Stromal cell of bone marrow (primary cell): ENCODE data around the gene TAF15.
A peak's percentile ranks its signal among the peaks of the same experiment; 100 is the strongest.

Experiments used
- DNase-seq: peaks from one replicate; pipeline ENCODE4 v3.0.0-alpha.2; 2012; ENCODE audit warnings: low read depth

TAF15 gene

DNA sequence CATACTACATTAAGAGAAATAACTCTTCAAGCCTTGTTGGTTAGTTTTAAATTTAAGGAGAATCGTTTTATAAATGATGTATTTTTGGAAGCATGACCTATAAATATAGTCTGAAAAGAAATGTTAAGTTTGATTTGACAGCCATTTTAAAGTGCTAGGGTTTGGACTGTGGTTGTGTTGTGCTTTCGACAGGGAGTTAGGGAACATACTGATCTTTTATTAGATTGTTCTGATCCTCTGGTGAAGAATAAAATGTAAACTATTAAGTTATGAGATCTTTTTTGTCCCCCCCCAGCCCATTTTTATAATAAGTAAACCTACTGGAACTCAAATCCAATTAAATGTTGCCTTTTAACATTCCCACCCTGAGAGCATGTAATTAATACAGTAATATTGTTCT lies 12.0 kb downstream of the TAF15 start:
- no peak for DNase-seq

- no peak for DNase-seq
Observed at GRCh38 chr17:35825206-35825605, 15.9 kb downstream of the TAF15 start.

DNA sequence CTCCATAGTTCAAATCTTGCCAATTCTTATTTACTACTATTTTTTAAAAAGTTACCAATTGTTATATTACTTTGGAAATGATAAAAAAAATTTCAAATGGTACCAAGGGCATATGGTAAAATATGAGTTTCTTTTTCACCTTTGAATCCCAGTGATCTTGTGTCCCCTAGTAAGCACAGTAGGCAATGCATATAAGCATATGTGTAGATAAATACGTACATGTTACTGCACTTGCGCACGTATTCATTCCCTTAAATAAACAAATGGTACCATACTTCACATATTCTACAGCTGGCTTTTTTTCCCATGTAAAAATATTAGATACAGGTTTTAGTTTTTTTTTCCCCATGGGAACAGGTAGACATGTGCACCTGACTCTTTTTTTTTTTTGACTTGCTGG lies 31.8 kb downstream of the TAF15 start:
- DNase-seq, result no peak

DNA sequence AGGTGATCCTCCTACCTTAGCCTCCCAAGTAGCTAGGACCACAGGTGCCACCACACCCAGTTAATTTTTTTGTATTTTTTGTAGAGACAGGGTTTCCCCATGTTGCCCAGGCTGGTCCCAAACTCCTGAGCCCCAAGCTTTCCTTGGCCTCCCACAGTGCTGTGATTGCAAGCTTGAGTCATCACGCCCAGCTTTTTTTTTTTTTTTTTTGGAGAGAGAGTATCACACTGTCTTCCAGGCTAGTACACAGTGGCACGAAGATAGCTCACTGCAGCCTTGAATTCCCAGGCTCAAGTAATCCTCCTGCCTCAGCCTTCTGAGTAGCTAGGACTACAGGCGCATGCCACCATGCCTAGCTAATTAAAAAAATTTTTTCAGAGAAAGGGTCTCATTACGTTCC lies 32.2 kb downstream of the TAF15 start:
- peak; percentile 6 for DNase-seq

GRCh38 chr17:35842239-35842638 lies 33.0 kb downstream of the TAF15 start:
- DNase-seq, result no peak

DNA sequence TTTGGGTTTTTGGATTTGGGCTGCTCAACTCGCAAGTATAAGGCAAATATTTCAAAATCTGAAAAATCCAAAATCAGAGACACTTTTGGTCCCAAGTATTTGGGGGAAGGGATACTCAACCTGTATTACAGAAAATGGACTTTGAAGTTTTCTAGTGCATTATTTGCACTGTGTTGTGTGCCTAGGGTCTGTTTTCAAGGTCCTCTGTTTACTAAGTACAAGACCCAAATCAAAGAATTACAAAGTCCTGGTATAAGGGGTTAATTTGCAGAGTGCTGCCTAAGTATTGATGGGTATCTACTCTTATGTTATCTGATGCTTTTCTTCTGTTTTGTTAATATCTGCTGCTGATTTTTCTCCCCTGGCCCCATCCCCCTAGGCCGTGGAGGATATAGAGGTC lies 34.4 kb downstream of the TAF15 start:
- no peak for DNase-seq

DNA sequence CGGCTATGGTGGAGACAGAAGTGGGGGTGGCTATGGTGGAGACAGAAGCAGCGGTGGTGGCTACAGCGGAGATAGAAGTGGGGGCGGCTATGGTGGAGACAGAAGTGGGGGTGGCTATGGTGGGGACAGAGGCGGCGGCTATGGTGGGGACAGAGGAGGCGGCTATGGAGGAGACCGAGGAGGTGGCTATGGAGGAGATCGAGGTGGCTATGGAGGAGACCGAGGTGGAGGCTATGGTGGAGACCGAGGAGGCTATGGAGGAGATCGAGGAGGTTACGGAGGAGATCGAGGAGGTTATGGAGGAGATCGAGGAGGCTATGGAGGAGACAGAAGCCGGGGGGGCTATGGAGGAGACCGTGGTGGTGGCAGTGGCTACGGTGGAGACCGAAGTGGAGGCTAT lies 35.3 kb downstream of the TAF15 start:
- no peak for DNase-seq

- peak; percentile 17 for DNase-seq
Observed at GRCh38 chr17:35846055-35846809, 36.9 kb downstream of the TAF15 start.

GRCh38 chr17:35847006-35847405 lies 37.7 kb downstream of the TAF15 start:
- DNase-seq, result no peak

- DNase-seq, result no peak
Observed at GRCh38 chr17:35847633-35848373, 38.5 kb downstream of the TAF15 start.

GRCh38 chr17:35849469-35850348 lies 40.4 kb downstream of the TAF15 start:
- peak; percentile 53 for DNase-seq

- DNase-seq, result no peak
Observed at GRCh38 chr17:35855965-35856364, 46.7 kb downstream of the TAF15 start.

DNA sequence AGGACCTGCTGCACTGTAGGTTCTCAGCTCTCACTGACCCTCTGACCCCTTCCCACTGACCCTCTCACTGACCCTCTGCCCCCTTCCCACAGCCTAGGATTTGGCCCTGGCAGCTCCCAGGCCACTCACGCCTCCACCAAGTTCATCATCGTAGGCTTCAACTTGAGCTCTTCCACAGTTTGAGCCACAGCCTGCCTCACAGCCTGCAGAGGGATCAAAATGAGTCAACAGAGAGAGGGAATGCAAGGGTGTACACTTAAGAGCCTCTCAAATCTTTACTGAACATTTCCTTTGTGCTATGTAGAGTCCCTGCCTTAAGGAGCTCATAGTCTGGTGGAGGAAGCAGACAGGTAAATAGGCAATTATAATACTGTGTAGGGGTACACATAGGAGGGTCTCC lies 47.3 kb downstream of the TAF15 start:
- DNase-seq, result no peak

DNA sequence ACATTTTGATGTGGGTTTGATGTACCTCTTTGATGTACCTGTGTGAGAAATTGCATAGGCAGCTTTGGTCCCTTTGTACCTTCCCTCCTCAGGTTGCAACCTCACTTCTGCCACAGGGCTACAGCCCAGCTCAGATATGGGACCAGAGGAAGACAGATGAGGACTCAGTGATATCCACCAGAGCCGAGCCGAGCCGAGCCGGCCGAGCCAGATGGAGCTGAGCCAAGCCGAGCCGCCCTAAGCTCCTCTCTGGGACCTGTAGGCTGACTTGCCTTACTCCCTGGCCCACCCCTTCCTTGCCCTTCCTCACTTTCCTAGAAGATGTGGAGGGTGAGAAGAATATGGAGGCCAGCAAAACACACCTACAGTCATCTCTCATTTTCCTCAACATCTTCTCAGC lies 55.6 kb downstream of the TAF15 start:
- DNase-seq, result no peak

GRCh38 chr17:35865412-35866340 lies 56.4 kb downstream of the TAF15 start:
- DNase-seq, result peak; percentile 32

DNA sequence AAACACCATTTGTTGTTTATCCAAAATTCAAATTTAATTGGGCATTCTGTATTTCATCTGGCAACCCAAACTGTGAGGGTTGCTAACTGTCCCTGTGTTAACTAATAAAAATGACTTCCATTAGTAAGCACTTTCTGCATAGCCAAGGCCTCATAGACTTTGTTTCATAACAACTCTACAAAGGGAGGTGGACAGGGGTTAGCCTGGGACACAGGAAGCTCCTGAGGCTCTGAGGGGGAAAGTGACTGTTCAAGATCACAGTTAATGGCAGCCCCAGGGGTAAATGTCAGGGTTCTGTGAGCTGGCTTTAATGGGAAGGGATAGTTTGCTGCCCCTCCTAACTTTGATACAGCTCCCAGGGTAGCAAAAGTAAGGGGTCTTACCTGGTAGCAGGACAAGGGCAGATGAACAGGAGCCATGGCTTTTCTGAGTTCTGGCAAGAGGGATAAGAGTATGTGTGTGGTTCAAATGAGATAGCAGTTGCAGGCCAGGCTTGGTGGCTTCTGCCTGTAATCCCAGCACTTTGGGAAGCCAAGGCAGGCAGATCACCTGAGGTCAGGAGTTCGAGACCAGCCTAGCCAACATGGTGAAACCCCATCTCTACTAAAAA lies 57.2 kb downstream of the TAF15 start:
- peak; percentile 10 for DNase-seq

DNA sequence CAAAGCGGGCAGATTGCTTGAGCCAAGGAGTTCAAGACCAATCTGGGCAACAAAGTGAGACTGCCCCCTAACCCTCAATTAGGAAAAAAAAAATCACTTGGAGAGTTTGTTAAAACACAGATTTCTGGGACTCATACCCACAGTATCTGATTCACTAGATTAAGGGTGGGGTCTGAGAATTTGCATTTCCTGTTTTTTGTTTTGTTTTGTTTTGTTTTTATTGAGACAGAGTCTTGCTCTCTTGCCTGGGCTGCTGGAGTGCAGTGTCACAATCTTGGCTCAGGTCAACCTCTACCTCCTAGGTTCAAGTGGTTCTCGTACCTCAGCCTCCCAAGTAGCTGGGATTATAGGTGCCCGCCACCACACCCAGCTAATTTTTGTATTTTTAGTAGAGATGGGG lies 58.3 kb downstream of the TAF15 start:
- DNase-seq, result no peak

DNA sequence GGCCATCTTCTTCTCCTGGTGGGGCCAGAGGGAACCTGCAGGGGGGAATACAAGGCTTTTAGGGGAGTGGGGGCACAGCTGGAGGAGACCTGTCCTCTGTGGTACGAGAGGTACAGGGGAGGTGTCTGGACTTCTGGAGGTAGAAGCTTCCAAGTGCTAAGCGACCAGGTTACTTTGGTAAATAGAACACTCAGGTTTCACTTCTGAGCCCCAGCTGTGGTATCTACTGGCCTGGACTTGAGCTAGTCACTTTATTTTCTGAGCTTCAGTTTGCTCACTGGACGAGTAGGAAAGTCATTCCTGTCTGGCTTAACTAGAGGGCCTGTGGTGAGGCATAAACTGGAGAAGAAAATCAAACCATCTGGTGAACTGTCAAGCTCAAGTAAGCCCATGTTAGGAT lies 59.5 kb downstream of the TAF15 start, which contains the start of gene HEATR9:
HEATR9 (minus strand) TSS at position 155 of the 400 bp plus-strand sequence; CDS start at position 6, 149 bp downstream.
- DNase-seq, result no peak

GRCh38 chr17:35870906-35871819 lies 61.9 kb downstream of the TAF15 start:
- DNase-seq, result no peak
